ENCODE measurements around the gene CCHCR1.
"Not testable (repeated sequence)": the region's sequence is repeated elsewhere in the genome, so short reads cannot be mapped to it uniquely, and the experiment has no call there.

DNA sequence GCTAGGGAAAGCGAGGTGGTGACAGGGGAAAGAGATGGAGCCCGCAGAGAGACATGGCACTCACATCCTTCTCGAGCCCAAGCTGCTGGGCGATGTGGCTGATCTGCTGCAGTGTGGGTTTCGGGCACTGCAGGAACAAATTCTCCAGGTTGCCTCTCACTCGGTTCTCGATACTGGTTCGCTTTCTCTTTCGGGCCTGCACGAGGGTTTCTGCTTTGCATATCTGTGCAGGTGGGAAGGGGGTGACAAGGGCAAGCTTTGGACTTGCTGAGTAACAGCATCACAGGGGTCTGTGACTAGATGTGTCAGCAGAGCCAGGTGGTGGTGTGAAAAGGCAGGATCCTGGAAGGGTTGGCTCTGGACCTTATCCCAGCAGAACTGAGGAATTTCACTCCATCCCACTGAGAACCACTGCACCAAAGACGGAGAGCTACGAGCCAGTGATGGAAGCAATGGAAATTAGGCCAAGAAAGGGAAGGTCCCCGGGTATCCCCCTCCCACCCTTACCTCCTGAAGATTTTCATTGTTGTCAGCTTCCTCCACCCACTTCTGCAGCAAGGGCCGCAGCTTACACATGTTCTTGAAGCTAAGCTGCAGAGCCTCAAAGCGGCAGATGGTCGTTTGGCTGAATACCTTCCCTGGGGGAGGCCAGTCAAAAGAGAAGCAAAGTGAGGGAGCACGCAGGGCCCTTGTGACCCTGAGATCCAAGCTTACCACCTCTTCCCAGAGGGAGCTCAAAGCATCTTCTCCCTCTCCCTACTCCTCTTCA is 7.6 kb upstream of the CCHCR1 start:
- TF ChIP-seq, protein P1, sequence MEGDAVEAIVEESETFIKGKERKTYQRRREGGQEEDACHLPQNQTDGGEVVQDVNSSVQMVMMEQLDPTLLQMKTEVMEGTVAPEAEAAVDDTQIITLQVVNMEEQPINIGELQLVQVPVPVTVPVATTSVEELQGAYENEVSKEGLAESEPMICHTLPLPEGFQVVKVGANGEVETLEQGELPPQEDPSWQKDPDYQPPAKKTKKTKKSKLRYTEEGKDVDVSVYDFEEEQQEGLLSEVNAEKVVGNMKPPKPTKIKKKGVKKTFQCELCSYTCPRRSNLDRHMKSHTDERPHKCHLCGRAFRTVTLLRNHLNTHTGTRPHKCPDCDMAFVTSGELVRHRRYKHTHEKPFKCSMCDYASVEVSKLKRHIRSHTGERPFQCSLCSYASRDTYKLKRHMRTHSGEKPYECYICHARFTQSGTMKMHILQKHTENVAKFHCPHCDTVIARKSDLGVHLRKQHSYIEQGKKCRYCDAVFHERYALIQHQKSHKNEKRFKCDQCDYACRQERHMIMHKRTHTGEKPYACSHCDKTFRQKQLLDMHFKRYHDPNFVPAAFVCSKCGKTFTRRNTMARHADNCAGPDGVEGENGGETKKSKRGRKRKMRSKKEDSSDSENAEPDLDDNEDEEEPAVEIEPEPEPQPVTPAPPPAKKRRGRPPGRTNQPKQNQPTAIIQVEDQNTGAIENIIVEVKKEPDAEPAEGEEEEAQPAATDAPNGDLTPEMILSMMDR (IDR thresholded peaks at IDR 0.05; ENCODE audit: low read depth, low read length), result not testable (repeated sequence)
- not testable (repeated sequence) for TF ChIP-seq EZH2phosphoT487 (IDR thresholded peaks at IDR 0.05; ENCODE audit: low read depth)

Measured in OCI-LY3 (cell line).